Effector memory CD4-positive, alpha-beta T cell (primary cell): Measurements from ENCODE around the gene C2orf69.
A peak's percentile ranks its signal among the peaks of the same experiment; 100 is the strongest.

ENCODE experiments used
- DNase-seq, 3 donors: peaks; one replicate each; pipeline ENCODE4 v3.0.0-alpha.2; 2020
- H3K27ac ChIP-seq: 2 replicates; pipeline ENCODE4 v1.7.0; 2013; ENCODE audit warnings: mild to moderate bottlenecking, low read length, moderate library complexity; ENCODE audit not compliant: insufficient read depth, poor library complexity, severe bottlenecking
- H3K27me3 ChIP-seq: replicated peaks from 2 replicates; pipeline ENCODE4 v1.7.0; 2013; ENCODE audit warnings: mild to moderate bottlenecking, low read length; ENCODE audit not compliant: insufficient read depth, control insufficient read depth, poor library complexity, severe bottlenecking
- H3K36me3 ChIP-seq: 2 replicates; pipeline ENCODE4 v1.7.0; 2013; ENCODE audit warnings: mild to moderate bottlenecking, low read length, moderate library complexity; ENCODE audit not compliant: control insufficient read depth, insufficient read depth
- H3K4me1 ChIP-seq: 2 replicates; pipeline ENCODE4 v1.7.0; 2013; ENCODE audit warnings: low read length, mild to moderate bottlenecking; ENCODE audit not compliant: control insufficient read depth, insufficient read depth, poor library complexity, severe bottlenecking
- H3K4me3 ChIP-seq: 2 replicates; pipeline ENCODE4 v1.7.0; 2013; ENCODE audit warnings: low read length, low read depth, mild to moderate bottlenecking; ENCODE audit not compliant: insufficient read depth, poor library complexity, severe bottlenecking
- H3K9me3 ChIP-seq: 2 replicates; pipeline ENCODE4 v1.7.0; 2013; ENCODE audit warnings: mild to moderate bottlenecking, low read length, moderate library complexity; ENCODE audit not compliant: control insufficient read depth

C2orf69 gene

GRCh38 chr2:199956062-199956380 is 44.9 kb downstream of the C2orf69 start:
- peak overlapping the region; percentile 80 for H3K27ac ChIP-seq
- H3K27me3 ChIP-seq = no peaks in the 10 kb centered on the region
- H3K9me3 ChIP-seq = no peaks in the 10 kb centered on the region
- H3K36me3 ChIP-seq = peaks cover 16% of the 10 kb centered on the region
- peak overlapping the region; percentile 98 for H3K4me3 ChIP-seq
- DNase-seq = no peak
- peaks cover 10% of the 10 kb centered on the region for H3K4me1 ChIP-seq

DNA sequence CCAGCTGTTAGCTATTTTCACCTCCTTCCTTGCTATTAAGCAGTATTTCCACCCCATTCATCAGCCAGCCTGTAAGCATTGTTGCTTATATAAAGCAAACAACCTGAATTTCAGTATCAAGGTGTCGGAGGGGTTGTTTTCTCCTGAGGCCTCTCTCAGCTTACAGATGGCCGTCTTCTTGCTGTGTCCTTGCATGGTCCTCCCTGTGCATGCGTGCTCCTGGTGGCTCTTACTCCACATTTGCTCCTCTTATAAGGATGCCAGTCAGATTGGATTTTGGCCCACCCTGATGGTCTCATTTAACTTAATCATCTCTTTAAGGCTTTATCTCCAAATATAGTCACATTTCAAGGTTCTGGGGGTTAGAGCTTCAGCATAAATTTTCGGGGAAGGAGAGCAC is 46.9 kb downstream of the C2orf69 start:
- Histone ChIP-seq H3K36me3 (peaks cover 30% of the 10 kb centered on the region), H3K27me3 (no peaks in the 10 kb centered on the region), H3K4me1 (peaks cover 10% of the 10 kb centered on the region), H3K4me3 (no peak overlapping the region), H3K27ac (no peak overlapping the region), H3K9me3 (no peaks in the 10 kb centered on the region)
- no peak for DNase-seq

- no peak for DNase-seq
- Histone ChIP-seq H3K27me3 (no peaks in the 10 kb centered on the region), H3K4me3 (no peak overlapping the region), H3K27ac (no peak overlapping the region), H3K9me3 (no peaks in the 10 kb centered on the region), H3K4me1 (no peaks in the 10 kb centered on the region), H3K36me3 (peaks cover 47% of the 10 kb centered on the region)
Observed at GRCh38 chr2:199962203-199962602, 51.1 kb downstream of the C2orf69 start.

DNA sequence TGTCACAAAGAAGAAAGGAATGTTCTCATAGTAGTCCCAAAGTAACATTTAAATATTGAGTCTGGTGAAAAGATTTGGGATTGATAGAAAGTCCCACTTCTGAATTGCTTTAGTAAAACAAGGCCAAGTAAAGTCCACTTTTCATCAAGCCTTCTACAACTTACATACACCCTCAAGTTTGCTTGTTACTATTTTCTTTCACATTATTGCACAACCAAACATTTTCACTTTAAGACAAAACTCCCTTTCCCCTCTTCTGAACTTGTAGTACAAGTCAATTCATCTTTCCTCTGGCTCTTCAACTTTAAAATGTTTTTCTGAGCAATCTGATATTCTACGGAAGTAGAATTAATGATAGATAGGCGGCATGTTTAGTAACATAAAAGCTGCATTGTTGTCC is 55.3 kb downstream of the C2orf69 start:
- Histone ChIP-seq H3K27ac (no peak overlapping the region), H3K4me3 (no peak overlapping the region), H3K36me3 (peaks cover 27% of the 10 kb centered on the region), H3K27me3 (no peaks in the 10 kb centered on the region), H3K9me3 (no peaks in the 10 kb centered on the region), H3K4me1 (no peaks in the 10 kb centered on the region)
- DNase-seq = no peak

- DNase-seq = no peak
- H3K27ac ChIP-seq = no peak overlapping the region
- no peaks in the 10 kb centered on the region for H3K27me3 ChIP-seq
- peaks cover 23% of the 10 kb centered on the region for H3K36me3 ChIP-seq
- H3K4me3 ChIP-seq = no peak overlapping the region
- no peaks in the 10 kb centered on the region for H3K4me1 ChIP-seq
- H3K9me3 ChIP-seq = no peaks in the 10 kb centered on the region
Observed at GRCh38 chr2:199966976-199967375, 55.9 kb downstream of the C2orf69 start.

DNA sequence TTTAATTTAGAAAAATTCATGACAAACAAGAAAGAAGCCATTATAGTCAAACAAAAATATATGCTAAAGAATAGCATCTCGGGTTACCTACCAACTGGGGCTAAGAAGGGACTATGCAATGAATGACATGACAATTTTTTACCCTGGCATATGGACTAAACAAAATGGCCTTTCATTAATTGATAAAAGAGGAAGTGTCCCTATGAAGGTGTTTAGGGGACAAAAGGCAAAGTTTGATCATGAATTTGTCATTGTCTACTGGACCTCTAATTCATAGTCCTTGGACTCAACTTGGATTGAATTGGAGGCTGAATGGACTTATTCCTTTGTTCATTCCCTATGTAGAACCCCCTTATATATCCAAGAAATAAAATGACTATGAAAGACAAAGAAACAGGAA is 57.0 kb downstream of the C2orf69 start:
- Histone ChIP-seq H3K9me3 (no peaks in the 10 kb centered on the region), H3K27ac (no peak overlapping the region), H3K4me3 (no peak overlapping the region), H3K4me1 (no peaks in the 10 kb centered on the region), H3K36me3 (peaks cover 17% of the 10 kb centered on the region), H3K27me3 (no peaks in the 10 kb centered on the region)
- no peak for DNase-seq

- H3K4me3 ChIP-seq = no peak overlapping the region
- DNase-seq = no peak
- peaks cover 3% of the 10 kb centered on the region for H3K36me3 ChIP-seq
- no peak overlapping the region for H3K27ac ChIP-seq
- H3K9me3 ChIP-seq = no peaks in the 10 kb centered on the region
- H3K4me1 ChIP-seq = no peaks in the 10 kb centered on the region
- H3K27me3 ChIP-seq = no peaks in the 10 kb centered on the region
Observed at GRCh38 chr2:199972088-199972626, 61.1 kb downstream of the C2orf69 start.

DNA sequence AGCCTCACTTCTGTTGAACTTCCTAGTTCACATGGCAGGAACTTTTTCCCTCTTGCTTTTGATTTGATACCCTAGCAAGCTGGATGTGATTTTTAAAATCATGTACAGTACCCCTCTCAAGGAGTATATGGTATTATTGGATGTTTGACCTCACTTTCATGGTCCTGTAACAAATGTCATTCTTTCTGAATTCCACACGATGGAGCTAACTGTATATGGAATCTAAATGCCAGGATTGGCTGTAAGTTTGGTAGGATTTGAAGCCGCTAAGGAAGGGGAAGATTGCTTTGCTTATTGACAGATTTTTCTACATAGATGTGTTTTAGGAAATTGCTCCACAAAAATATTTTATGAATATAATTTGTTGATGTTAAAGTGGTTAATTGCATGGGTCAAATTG is 62.6 kb downstream of the C2orf69 start:
- no peaks in the 10 kb centered on the region for H3K4me1 ChIP-seq
- H3K27ac ChIP-seq = no peak overlapping the region
- no peak overlapping the region for H3K4me3 ChIP-seq
- H3K27me3 ChIP-seq = no peaks in the 10 kb centered on the region
- peaks cover 3% of the 10 kb centered on the region for H3K36me3 ChIP-seq
- no peak for DNase-seq
- H3K9me3 ChIP-seq = no peaks in the 10 kb centered on the region

DNA sequence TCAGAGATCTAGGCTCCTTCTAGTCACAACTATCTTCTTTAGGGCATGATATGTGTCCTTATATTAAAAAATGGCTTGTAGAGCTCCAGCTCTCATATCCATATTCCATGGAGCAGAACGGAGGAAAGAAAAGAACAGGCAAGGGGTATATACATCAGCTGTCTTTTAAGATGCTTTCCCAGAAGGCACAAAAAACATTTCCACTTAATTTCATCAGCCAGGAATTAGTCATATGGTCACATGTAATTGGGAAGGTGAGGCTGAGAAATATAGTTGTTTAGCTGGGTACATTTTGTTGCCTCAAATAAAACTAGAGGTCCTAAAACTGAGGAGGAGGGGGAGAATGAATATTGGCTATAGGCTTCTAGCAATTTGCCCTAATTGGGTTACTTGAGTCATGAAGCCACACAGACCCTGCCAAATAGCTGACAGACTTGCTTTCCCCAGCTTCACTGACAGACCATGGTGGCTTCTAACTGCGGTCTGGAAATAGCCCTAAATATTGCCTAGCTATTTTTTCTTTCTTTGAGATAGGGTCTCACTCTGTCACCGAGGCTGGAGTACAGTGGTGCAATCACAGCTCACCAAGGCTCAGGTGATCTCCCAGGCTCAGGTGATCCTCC is 64.3 kb downstream of the C2orf69 start:
- Histone ChIP-seq H3K36me3 (peaks cover 3% of the 10 kb centered on the region), H3K4me3 (no peak overlapping the region), H3K4me1 (no peaks in the 10 kb centered on the region), H3K27me3 (no peaks in the 10 kb centered on the region), H3K9me3 (no peaks in the 10 kb centered on the region), H3K27ac (no peak overlapping the region)
- DNase-seq = no peak
